IMR-90 (cell line): ENCODE measurements around the gene RUFY2. TPM values are rescaled to one million over a fixed set of nuclear protein-coding genes. Genes with fewer than 3 reads are reported as not detected.
A peak's percentile ranks its signal among the peaks of the same experiment; 100 is the strongest.

Source experiments
- ATAC-seq: fragments of 200-7000 bp; cut with Tn5 transposase; 2 replicates; pipeline ENCODE4 v1.9.1; 2020; ENCODE audit warnings: low read depth, mild to moderate bottlenecking, moderate library complexity
- BruUV-seq: library from RNA; stranded (reverse); fragments of 400-500 nt; replicated peaks from 2 replicates; lab custom pipeline; 2021; lab: Mats Ljungman, UMichigan
- CTCF ChIA-PET: fragments of 300-600 bp; formaldehyde crosslinking; extraction: SDS; loops from one replicate; lab custom pipeline; 2021; ENCODE audit warnings: antibody characterized with exemption; lab: Yijun Ruan, JAX
- POLR2A ChIA-PET: fragments of 300-600 bp; sonication (Branson Sonifier 250); formaldehyde crosslinking; loops from one replicate; lab custom pipeline; 2022; ENCODE audit warnings: antibody characterized with exemption; ENCODE audit not compliant: unreplicated experiment; lab: Charles Lee
- DNase-seq: peaks from one replicate; pipeline ENCODE4 v3.0.0; 2013
- H2AFZ ChIP-seq: replicated peaks from 2 replicates; pipeline ENCODE3; 2013; ENCODE audit warnings: low read length, mild to moderate bottlenecking; ENCODE audit not compliant: poor library complexity
- H2AK5ac ChIP-seq: 2 replicates; pipeline ENCODE4 v1.6.1; 2013; ENCODE audit warnings: low read depth, low read length, inconsistent platforms
- H2AK9ac ChIP-seq: replicated peaks from 2 replicates; pipeline ENCODE3; 2013; ENCODE audit warnings: mild to moderate bottlenecking, low read depth, low read length, moderate library complexity; ENCODE audit not compliant: poor library complexity
- H2BK120ac ChIP-seq: 2 replicates; pipeline ENCODE4 v1.6.1; 2013; ENCODE audit warnings: low read depth, low read length, inconsistent platforms
- H2BK15ac ChIP-seq: 3 replicates; pipeline ENCODE4 v1.6.1; 2013; ENCODE audit warnings: low read depth, low read length, inconsistent platforms
- H2BK20ac ChIP-seq: 2 replicates; pipeline ENCODE4 v1.6.1; 2013; ENCODE audit warnings: low read depth, mild to moderate bottlenecking, inconsistent platforms, low read length, moderate library complexity
- H2BK5ac ChIP-seq: 2 replicates; pipeline ENCODE4 v1.6.1; 2013; ENCODE audit warnings: mild to moderate bottlenecking, low read depth, low read length, inconsistent platforms; ENCODE audit not compliant: poor library complexity, severe bottlenecking
- H3K14ac ChIP-seq: replicated peaks from 2 replicates; pipeline ENCODE4 v1.6.1; 2013; ENCODE audit warnings: low read depth, low read length, inconsistent platforms
- H3K18ac ChIP-seq: 2 replicates; pipeline ENCODE4 v1.6.1; 2013; ENCODE audit warnings: low read depth, low read length, control low read depth
- H3K23ac ChIP-seq: 2 replicates; pipeline ENCODE4 v1.6.1; 2013; ENCODE audit warnings: low read depth, low read length, inconsistent platforms
- H3K27ac ChIP-seq: 2 replicates; pipeline ENCODE4 v1.5.1; 2013; ENCODE audit warnings: mild to moderate bottlenecking, control low read depth, low read length; ENCODE audit not compliant: insufficient read depth
- H3K27me3 ChIP-seq: 2 replicates; pipeline ENCODE4 v1.6.1; 2013; ENCODE audit warnings: low read length; ENCODE audit not compliant: control insufficient read depth, insufficient read depth
- H3K36me3 ChIP-seq: 2 replicates; pipeline ENCODE4 v1.6.1; 2013; ENCODE audit warnings: low read length, mixed read lengths; ENCODE audit not compliant: control insufficient read depth, insufficient read depth
- H3K4ac ChIP-seq: 2 replicates; pipeline ENCODE4 v1.6.1; 2013; ENCODE audit warnings: low read depth, low read length, inconsistent platforms
- H3K4me1 ChIP-seq: 2 replicates; pipeline ENCODE4 v1.6.1; 2013; ENCODE audit warnings: low read length, mixed read lengths; ENCODE audit not compliant: control insufficient read depth, insufficient read depth
- H3K4me2 ChIP-seq: 2 replicates; pipeline ENCODE4 v1.6.1; 2013; ENCODE audit warnings: low read depth, mild to moderate bottlenecking, control low read depth, low read length, moderate library complexity
- H3K4me3 ChIP-seq: 2 replicates; pipeline ENCODE4 v1.5.1; 2013; ENCODE audit warnings: low read depth, mild to moderate bottlenecking, control low read depth, low read length, moderate library complexity; ENCODE audit not compliant: insufficient read depth
- H3K56ac ChIP-seq: 2 replicates; pipeline ENCODE4 v1.6.1; 2013; ENCODE audit warnings: low read length, inconsistent platforms; ENCODE audit not compliant: insufficient read depth; ENCODE audit errors: extremely low read depth
- H3K79me1 ChIP-seq, 2 experiments: 2 replicates each; pipeline ENCODE4 v1.6.1; 2013; ENCODE audit warnings: low read length in 2 of 2, inconsistent platforms in 1 of 2, low read depth in 1 of 2
- H3K9ac ChIP-seq: 2 replicates; pipeline ENCODE4 v1.6.1; 2013; ENCODE audit warnings: low read depth, low read length, control low read depth
- H3K9me1 ChIP-seq: 2 replicates; pipeline ENCODE4 v1.6.1; 2013; ENCODE audit warnings: low read length, inconsistent platforms; ENCODE audit not compliant: insufficient read depth
- H3K9me3 ChIP-seq: 2 replicates; pipeline ENCODE4 v1.6.1; 2013; ENCODE audit warnings: low read length; ENCODE audit not compliant: control insufficient read depth, insufficient read depth
- H4K20me1 ChIP-seq: 2 replicates; pipeline ENCODE4 v1.6.1; 2013; ENCODE audit warnings: low read length, inconsistent platforms; ENCODE audit not compliant: insufficient read depth
- H4K5ac ChIP-seq: 2 replicates; pipeline ENCODE4 v1.6.1; 2013; ENCODE audit warnings: mild to moderate bottlenecking, low read depth, low read length, control low read depth
- H4K8ac ChIP-seq, 2 experiments: 2 replicates each; pipeline ENCODE4 v1.6.1; 2013; ENCODE audit warnings: low read depth in 2 of 2, low read length in 2 of 2, control low read depth in 1 of 2, inconsistent platforms in 1 of 2
- H4K91ac ChIP-seq: 2 replicates; pipeline ENCODE4 v1.6.1; 2013; ENCODE audit warnings: low read depth, low read length, inconsistent platforms; ENCODE audit not compliant: insufficient read depth
- CEBPB ChIP-seq: IDR thresholded peaks from 2 replicates; pipeline ENCODE4 v1.6.1; 2012; ENCODE audit warnings: low read depth, low read length, improper control_type of control experiment
- CHD1 ChIP-seq: IDR thresholded peaks from 2 replicates; pipeline ENCODE4 v1.6.1; 2012; ENCODE audit warnings: low read depth, low read length, improper control_type of control experiment
- CTCF ChIP-seq: conservative IDR thresholded peaks from 2 replicates; pipeline ENCODE4 v1.5.1; 2012; ENCODE audit warnings: mild to moderate bottlenecking, low read depth, low read length, improper control_type of control experiment
- MXI1 ChIP-seq: IDR thresholded peaks from 2 replicates; pipeline ENCODE4 v1.6.1; 2012; ENCODE audit warnings: low read depth, mild to moderate bottlenecking, low read length, moderate library complexity, borderline replicate concordance
- POLR2A ChIP-seq: IDR thresholded peaks from 2 replicates; pipeline ENCODE4 v1.6.1; 2012; ENCODE audit warnings: mild to moderate bottlenecking, low read depth, low read length
- RAD21 ChIP-seq: IDR thresholded peaks from 2 replicates; pipeline ENCODE4 v1.6.1; 2012; ENCODE audit warnings: low read length, improper control_type of control experiment
- SMC3 ChIP-seq: fragments of 150-350 bp; IDR thresholded peaks from 2 replicates; pipeline ENCODE4 v1.6.1; 2016; ENCODE audit warnings: low read depth, mild to moderate bottlenecking, antibody characterized with exemption, low read length, moderate library complexity
- WGBS, 2 experiments: methylation state at CpG; one replicate each; pipeline versions ENCODE4 v1.1.5 to v1.1.7; 2013; ENCODE audit warnings: missing lambda C conversion rate in 2 of 2; ENCODE audit not compliant: insufficient read length in 1 of 2; ENCODE audit errors: extremely low coverage in 2 of 2; 5-methylcytosine and 5-hydroxymethylcytosine counted together
- dilution Hi-C: fragments of 300-500 bp; cut with HindIII; formaldehyde crosslinking; loops from one replicate; pipeline ENCODE4 v1.14.3; 2018; ENCODE audit warnings: low sequenced_read_pairs; ENCODE audit not compliant: unreplicated experiment
- in situ Hi-C: fragments of 300-500 bp; cut with MboI; formaldehyde crosslinking; loops from 3 replicates; pipeline ENCODE4 v1.14.3; 2019; ENCODE audit warnings: low sequenced_read_pairs, inconsistent platforms, mixed read lengths
- intact Hi-C: fragments of 100-400 bp; cut with micrococcal nuclease; formaldehyde crosslinking; loops from 2 replicates; pipeline ENCODE4 v1.10.0; 2022
- polyA plus RNA-seq, 3 experiments: library from polyadenylated mRNA; depleted of rRNA; stranded (reverse); fragments of >200 nt; gene quantifications; 2 replicates each; pipeline ENCODE4 v1.2.3, GENCODE V29; 2012; ENCODE audit warnings: low replicate concordance in 1 of 3
- total RNA-seq: library from RNA; depleted of rRNA; stranded (reverse); fragments of >200 nt; gene quantifications from 2 replicates; pipeline ENCODE4 v1.2.3, GENCODE V29; 2012

Gene RUFY2
- total and polyA plus RNA-seq, 2 of the 4 experiments (the other 2 are of a cell fraction) = 6.7 to 6.8 TPM

DNA sequence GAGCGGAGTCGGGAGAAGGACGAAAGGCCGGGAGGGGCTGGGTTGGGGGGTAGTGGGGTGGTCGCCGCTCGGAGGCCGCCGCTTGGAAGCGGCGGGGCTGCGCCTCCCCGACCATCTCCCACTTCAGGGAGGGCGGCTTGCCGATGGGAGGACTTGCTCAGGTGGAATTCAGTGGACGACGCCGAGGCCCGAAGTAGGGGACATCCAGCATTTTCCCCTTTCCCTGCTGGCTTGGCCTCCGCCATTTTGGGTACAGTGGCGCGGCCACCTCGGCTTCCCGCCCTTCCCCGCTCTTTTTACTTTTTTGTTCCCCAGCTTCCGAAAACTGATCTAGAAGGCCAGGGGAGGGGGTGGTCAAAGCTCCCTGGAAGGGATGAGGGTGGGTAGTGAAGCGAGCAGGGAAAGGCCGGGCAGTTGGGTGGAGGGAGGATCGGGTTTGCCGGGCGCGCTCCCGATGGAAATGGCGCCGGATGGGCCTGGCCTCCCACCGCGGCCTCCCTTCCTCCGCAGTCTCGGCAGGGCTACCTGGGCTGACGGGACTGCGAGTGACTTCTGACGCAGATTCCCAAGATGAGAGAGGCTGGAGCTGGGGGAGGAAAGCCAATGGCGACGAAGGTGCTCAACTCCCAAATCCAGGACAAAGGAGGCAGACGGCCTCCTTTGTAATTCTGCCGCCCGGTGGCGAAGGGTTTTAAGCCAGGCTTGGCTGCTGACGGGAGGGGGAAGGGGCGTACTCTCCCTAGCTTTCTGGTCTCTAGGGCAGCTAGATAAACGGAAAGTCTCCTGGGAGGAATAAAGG lies 74.6 kb downstream of the RUFY2 start, which contains the start of gene PBLD:
Gene PBLD, minus strand, starts transcription at position 670 of the 799 bp plus-strand sequence. CDS start 26,084 bp downstream, outside the sequence.
- Histone ChIP-seq H4K20me1 (peaks cover 49% of the 10 kb centered on the region), H2BK15ac (no peak within 1 kb of the TSS), H2BK20ac (no peak within 1 kb of the TSS), H3K23ac (peak within 1 kb of the TSS; percentile 99), H3K36me3 (peaks cover 1% of the 10 kb centered on the region; the same call in 1 of the 2 replicates), H3K4ac (peak within 1 kb of the TSS; percentile 99), H3K9me3 (no peaks in the 10 kb centered on the region), H2AK9ac (peak within 1 kb of the TSS; percentile 100), H3K4me3 (peak within 1 kb of the TSS; percentile 98), H3K4me2 (peak within 1 kb of the TSS; percentile 92), H3K4me1 (peaks cover 12% of the 10 kb centered on the region), H4K8ac (peak within 1 kb of the TSS; percentile 92 to 96), H2AK5ac (peak within 1 kb of the TSS; percentile 98), H3K14ac (peak within 1 kb of the TSS; percentile 100), H3K9me1 (peaks cover 8% of the 10 kb centered on the region; the same call in 1 of the 2 replicates), H3K18ac (peak within 1 kb of the TSS; percentile 87), H3K79me1 (peaks cover 4 to 27% of the 10 kb centered on the region in 2 experiments; a peak in 3 of 4 replicates), H3K27me3 (no peaks in the 10 kb centered on the region), H3K56ac (peak within 1 kb of the TSS; percentile 99), H4K91ac (peak within 1 kb of the TSS; percentile 99), H4K5ac (peak within 1 kb of the TSS; percentile 98), H2AFZ (peak within 1 kb of the TSS; percentile 97), H2BK5ac (peak within 1 kb of the TSS; percentile 93), H3K27ac (peak within 1 kb of the TSS; percentile 97), H2BK120ac (peak within 1 kb of the TSS; percentile 88; the same call in 1 of the 2 replicates), H3K9ac (peak within 1 kb of the TSS; percentile 98)
- POLR2A ChIA-PET = interaction anchor here (0.5 to 0.6 kb wide), 4 partner anchors 79 to 343 kb away, joined by 3 to 13 read pairs (median 5); no protein-coding TSS in a partner anchor
- intact Hi-C loops = loop anchor here (10.0 kb wide), 3 partner anchors 258 to 478 kb away; partner anchors contain the start of genes HERC4 and SIRT1
- dilution Hi-C loops = no loop called here
- peak; percentile 74 for DNase-seq
- in situ Hi-C loops = no loop called here
- ATAC-seq = peak; percentile 13
- WGBS, 2 experiments = 0% methylated on average over 10 of the region's 51 CpGs; no CpG with 5 or more reads in 1 of the 2 experiments
- BruUV-seq = no TSS peak
- CTCF ChIA-PET = interaction anchor here (0.6 to 1.9 kb wide), 4 partner anchors 31 to 447 kb away, joined by 3 to 6 read pairs (median 4); no protein-coding TSS in a partner anchor
- TF ChIP-seq RAD21 = peak; percentile 32; the same call in 1 of the 2 replicates
- TF ChIP-seq MXI1 = peak; percentile 27; the same call in 1 of the 2 replicates
- no peak for TF ChIP-seq CEBPB
- TF ChIP-seq CHD1 = peak; percentile 44
- TF ChIP-seq POLR2A = peak; percentile 89
- no peak for TF ChIP-seq SMC3
- TF ChIP-seq CTCF = peak; percentile 46
